Activated CD4-positive, alpha-beta T cell treated with anti-CD3 and anti-CD28 coated beads for 36 hours (primary cell): ENCODE measurements around the gene PCDHB15. TPM values are rescaled to one million over a fixed set of nuclear protein-coding genes. Genes with fewer than 3 reads are reported as not detected.
"Not testable (repeated sequence)": the region's sequence is repeated elsewhere in the genome, so short reads cannot be mapped to it uniquely, and the experiment has no call there.

Experiments used
- ATAC-seq: fragments of 200-7000 bp; cut with Tn5 transposase; one replicate; pipeline ENCODE4 v1.10.0; 2021; ENCODE audit warnings: mild to moderate bottlenecking, moderate library complexity
- CTCF ChIA-PET: fragments of 350-600 bp; sonication (Branson Sonifier 250); formaldehyde crosslinking; loops from one replicate; lab custom pipeline; 2021; ENCODE audit warnings: antibody characterized with exemption; lab: Charles Lee
- POLR2A ChIA-PET: fragments of 350-600 bp; sonication (Branson Sonifier 250); formaldehyde crosslinking; loops from one replicate; lab custom pipeline; 2021; ENCODE audit warnings: antibody characterized with exemption, inconsistent platforms; lab: Charles Lee
- DNase-seq: peaks from one replicate; pipeline ENCODE4 v3.0.0-alpha.2; 2020
- H3K27ac Mint-ChIP-seq: one replicate; pipeline ENCODE4 v1.8.0; 2021; ENCODE audit warnings: mixed read lengths
- H3K27me3 Mint-ChIP-seq: one replicate; pipeline ENCODE4 v1.8.0; 2021; ENCODE audit warnings: mixed read lengths
- H3K36me3 Mint-ChIP-seq: one replicate; pipeline ENCODE4 v1.8.0; 2021; ENCODE audit warnings: low read depth, mixed read lengths
- H3K4me1 Mint-ChIP-seq: one replicate; pipeline ENCODE4 v1.8.0; 2021; ENCODE audit warnings: mixed read lengths
- H3K4me3 Mint-ChIP-seq: one replicate; pipeline ENCODE4 v1.8.0; 2021; ENCODE audit warnings: mild to moderate bottlenecking, moderate library complexity, mixed read lengths
- H3K9me3 Mint-ChIP-seq: one replicate; pipeline ENCODE4 v1.8.0; 2021; ENCODE audit warnings: low read depth, mixed read lengths
- intact Hi-C, 2 experiments: fragments of 100-400 bp; cut with DNase I in 1 of 2; cut with micrococcal nuclease in 1 of 2; formaldehyde crosslinking; loops; one replicate each; pipeline versions ENCODE4 v1.14.2 to v1.15.1; 2022 to 2024; cut with DNase I, micrococcal nuclease
- total RNA-seq, 2 experiments: library from RNA; stranded (reverse); gene quantifications; one replicate each; pipeline ENCODE4 v1.2.3, GENCODE V29; 2021

PCDHB15 gene
- not detected for total RNA-seq

DNA sequence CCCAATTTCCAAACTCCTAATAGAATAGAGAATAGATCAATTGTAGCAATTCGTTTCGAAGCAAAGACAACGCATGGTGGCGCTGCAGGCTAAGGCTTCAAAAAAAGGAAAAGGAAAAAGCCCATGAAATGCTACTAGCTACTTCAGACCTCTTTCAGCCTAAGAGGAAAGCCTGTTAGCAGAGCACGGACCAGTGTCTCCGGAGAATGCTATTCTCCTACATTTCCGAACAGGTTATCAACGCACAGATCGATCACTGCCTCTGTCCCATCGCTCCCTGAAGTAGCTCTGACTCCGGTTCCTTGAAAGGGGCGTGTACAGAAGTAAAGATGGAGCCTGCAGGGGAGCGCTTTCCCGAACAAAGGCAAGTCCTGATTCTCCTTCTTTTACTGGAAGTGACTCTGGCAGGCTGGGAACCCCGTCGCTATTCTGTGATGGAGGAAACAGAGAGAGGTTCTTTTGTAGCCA, at the start of gene PCDHB15:
Gene PCDHB15, plus strand, starts transcription at position 146 of the 468 bp plus-strand sequence. Its CDS starts 184 bp downstream, at position 330.
- no peaks in the 10 kb centered on the region for H3K4me1 Mint-ChIP-seq
- peaks cover 59% of the 10 kb centered on the region for H3K9me3 Mint-ChIP-seq
- H3K27ac Mint-ChIP-seq = no peak within 1 kb of the TSS
- ChIA-PET POLR2A (no interaction called here), CTCF (interaction anchor here (0.7 to 2.4 kb wide), 11 partner anchors 10 to 319 kb away, joined by 3 to 10 read pairs (median 3); partner anchors contain the start of genes PCDHGA11 and PCDHGB3)
- peaks cover 29% of the 10 kb centered on the region for H3K36me3 Mint-ChIP-seq
- intact Hi-C loops = loop anchor here in 1 of 2 experiments (10.0 kb wide), 1 partner anchor 120 kb away; the partner anchor contains the start of gene PCDHGA5
- ATAC-seq (no peak), DNase-seq (peak; percentile 48)
- H3K4me3 Mint-ChIP-seq = peak within 1 kb of the TSS; percentile 17
- peaks cover 35% of the 10 kb centered on the region for H3K27me3 Mint-ChIP-seq

DNA sequence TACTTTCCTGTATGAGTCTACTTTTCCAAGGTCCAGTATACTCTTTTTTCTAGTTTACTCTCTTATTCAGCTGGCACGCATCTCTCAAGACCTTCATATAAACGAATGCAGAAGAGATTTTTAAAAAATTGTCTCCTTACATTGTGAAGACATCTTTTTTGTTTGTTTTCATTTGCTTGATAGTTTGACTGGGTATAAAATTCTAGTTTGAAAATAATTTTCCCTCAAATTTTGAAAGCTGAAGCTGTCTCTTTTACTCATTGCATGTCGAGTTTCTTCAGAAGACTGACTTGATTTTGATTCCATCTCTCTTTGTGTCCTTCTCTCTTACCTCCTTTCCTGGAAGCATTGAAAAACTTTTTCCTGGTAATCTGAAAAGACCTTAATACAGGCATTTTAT, 48.8 kb upstream of the PCDHB15 start:
- ChIA-PET POLR2A (no interaction called here), CTCF (interaction anchor here (0.7 to 2.6 kb wide), 4 partner anchors 10 to 207 kb away, joined by 3 to 10 read pairs (median 4); partner anchors contain the start of gene PCDHB9)
- Mint-ChIP-seq H3K36me3 (peaks cover 26% of the 10 kb centered on the region), H3K27me3 (peaks cover 52% of the 10 kb centered on the region), H3K9me3 (peaks cover 33% of the 10 kb centered on the region), H3K27ac (no peak overlapping the region), H3K4me1 (no peaks in the 10 kb centered on the region), H3K4me3 (no peak overlapping the region)
- ATAC-seq = no peak
- DNase-seq = no peak
- intact Hi-C loops = loop anchor here in 1 of 2 experiments (5.0 kb wide), 1 partner anchor 366 kb away; no protein-coding TSS in a partner anchor

DNA sequence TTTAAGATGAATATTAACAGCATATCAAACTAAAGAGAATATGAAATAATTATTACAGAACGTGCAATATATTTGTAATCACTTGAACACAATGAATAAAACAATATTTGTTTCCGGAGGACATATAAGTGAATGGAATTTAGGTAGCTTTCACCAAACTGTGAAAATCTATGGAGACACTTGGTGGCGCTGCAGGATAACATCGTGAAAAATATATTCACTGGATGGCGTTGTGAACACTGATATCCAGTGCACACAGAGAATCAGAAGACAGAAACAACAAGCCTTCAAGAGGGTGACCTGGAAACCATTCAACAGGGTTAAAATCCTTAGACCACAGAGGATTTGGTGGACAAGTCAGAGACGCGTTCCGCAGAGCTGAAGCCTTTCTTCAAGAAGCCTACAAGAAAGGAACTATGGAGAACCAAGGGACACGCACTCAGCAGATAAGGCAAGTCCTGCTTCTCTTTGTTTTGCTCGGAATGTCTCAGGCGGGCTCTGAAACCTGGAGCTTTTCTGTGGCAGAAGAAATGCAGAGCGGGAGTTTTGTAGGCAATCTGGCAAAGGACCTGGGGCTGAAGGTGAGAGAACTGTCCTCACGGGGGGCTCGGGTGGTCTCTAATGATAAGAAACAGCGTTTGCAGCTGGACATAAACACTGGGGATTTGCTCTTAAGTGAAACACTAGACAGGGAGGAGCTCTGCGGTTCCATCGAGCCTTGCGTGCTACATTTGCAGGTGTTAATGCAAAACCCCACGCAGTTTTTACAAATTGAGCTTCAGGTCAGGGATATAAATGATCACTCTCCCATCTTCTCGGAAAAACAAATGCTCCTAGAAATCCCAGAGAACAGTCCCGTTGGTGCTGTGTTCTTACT, 45.6 kb upstream of the PCDHB15 start, which contains the start of gene PCDHB11:
Gene PCDHB11, plus strand, starts transcription at position 269 of the 877 bp plus-strand sequence. Its CDS starts 148 bp downstream, at position 417.
- ATAC-seq (no peak), DNase-seq (peak; percentile 20)
- peaks cover 39% of the 10 kb centered on the region for H3K27me3 Mint-ChIP-seq
- intact Hi-C loops = loop anchor here in 1 of 2 experiments (5.0 kb wide), 1 partner anchor 363 kb away; no protein-coding TSS in a partner anchor
- ChIA-PET CTCF (interaction anchor here (0.7 kb wide), 1 partner anchor 94 kb away, joined by 3 read pairs; no protein-coding TSS in a partner anchor), POLR2A (no interaction called here)
- H3K4me3 Mint-ChIP-seq = no peak within 1 kb of the TSS
- peaks cover 18% of the 10 kb centered on the region for H3K36me3 Mint-ChIP-seq
- no peaks in the 10 kb centered on the region for H3K4me1 Mint-ChIP-seq
- no peak within 1 kb of the TSS for H3K27ac Mint-ChIP-seq
- H3K9me3 Mint-ChIP-seq = peaks cover 29% of the 10 kb centered on the region

DNA sequence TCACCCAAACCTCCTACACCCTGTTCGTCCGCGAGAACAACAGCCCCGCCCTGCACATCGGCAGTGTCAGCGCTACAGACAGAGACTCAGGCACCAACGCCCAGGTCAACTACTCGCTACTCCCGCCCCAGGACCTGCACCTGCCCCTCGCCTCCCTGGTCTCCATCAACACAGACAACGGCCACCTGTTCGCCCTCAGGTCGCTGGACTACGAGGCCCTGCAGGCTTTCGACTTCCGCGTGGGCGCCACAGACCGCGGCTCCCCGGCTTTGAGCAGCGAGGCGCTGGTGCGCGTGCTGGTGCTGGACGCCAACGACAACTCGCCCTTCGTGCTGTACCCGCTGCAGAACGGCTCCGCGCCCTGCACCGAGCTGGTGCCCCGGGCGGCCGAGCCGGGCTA, 44.1 kb upstream of the PCDHB15 start:
- peaks cover 25% of the 10 kb centered on the region for H3K9me3 Mint-ChIP-seq
- POLR2A ChIA-PET, DNase-seq, H3K4me1 Mint-ChIP-seq, intact Hi-C loops, H3K27ac Mint-ChIP-seq, ATAC-seq, H3K4me3 Mint-ChIP-seq: not testable (repeated sequence)
- CTCF ChIA-PET = interaction anchor here (0.8 kb wide), 1 partner anchor 21 kb away, joined by 6 read pairs; no protein-coding TSS in a partner anchor
- H3K36me3 Mint-ChIP-seq = peaks cover 17% of the 10 kb centered on the region
- H3K27me3 Mint-ChIP-seq = peaks cover 39% of the 10 kb centered on the region

DNA sequence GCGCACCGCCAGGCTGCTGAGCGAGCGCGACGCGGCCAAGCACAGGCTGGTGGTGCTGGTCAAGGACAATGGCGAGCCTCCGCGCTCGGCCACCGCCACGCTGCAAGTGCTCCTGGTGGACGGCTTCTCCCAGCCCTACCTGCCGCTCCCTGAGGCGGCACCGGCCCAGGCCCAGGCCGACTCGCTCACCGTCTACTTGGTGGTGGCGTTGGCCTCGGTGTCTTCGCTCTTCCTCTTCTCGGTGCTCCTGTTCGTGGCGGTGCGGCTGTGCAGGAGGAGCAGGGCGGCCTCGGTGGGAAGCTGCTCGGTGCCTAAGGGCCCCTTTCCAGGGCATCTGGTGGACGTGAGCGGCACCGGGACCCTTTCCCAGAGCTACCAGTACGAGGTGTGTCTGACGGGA, 43.5 kb upstream of the PCDHB15 start:
- CTCF ChIA-PET = interaction anchor here (0.7 to 1.6 kb wide), 4 partner anchors 10 to 582 kb away, joined by 4 to 6 read pairs (median 5); partner anchors contain the start of gene PCDHB10
- peaks cover 21% of the 10 kb centered on the region for H3K9me3 Mint-ChIP-seq
- intact Hi-C loops, ATAC-seq, DNase-seq, POLR2A ChIA-PET, H3K27ac Mint-ChIP-seq, H3K4me1 Mint-ChIP-seq, H3K4me3 Mint-ChIP-seq: not testable (repeated sequence)
- H3K36me3 Mint-ChIP-seq = peaks cover 14% of the 10 kb centered on the region
- H3K27me3 Mint-ChIP-seq = peaks cover 41% of the 10 kb centered on the region

DNA sequence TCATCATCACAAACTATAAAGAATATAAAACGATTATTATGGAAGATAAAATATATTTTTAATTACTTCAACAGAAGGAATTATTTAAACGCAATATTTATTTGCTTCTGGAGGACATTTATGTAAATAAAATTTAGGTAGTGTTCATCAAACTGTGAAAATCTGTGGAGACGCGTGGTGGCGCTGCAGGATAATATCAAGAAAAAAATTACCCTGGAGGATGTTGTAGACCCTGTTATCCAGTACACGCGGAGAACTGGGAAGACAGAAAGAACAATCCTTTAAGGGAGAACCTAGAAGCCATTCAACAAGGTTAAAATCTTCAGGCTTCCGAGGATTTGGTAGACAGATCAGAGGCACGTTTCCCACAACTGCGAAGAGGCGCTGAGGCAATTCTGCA, 36.7 kb upstream of the PCDHB15 start, which contains the start of gene PCDHB12:
Gene PCDHB12, plus strand, starts transcription at position 242 of the 400 bp plus-strand sequence. CDS start 189 bp downstream, outside the sequence.
- Mint-ChIP-seq H3K9me3 (peaks cover 3% of the 10 kb centered on the region), H3K4me1 (no peaks in the 10 kb centered on the region), H3K36me3 (no peaks in the 10 kb centered on the region), H3K27ac (no peak within 1 kb of the TSS), H3K4me3 (no peak within 1 kb of the TSS), H3K27me3 (peaks cover 44% of the 10 kb centered on the region)
- POLR2A ChIA-PET = no interaction called here
- intact Hi-C loops = no loop called here
- CTCF ChIA-PET = interaction anchor here (0.7 to 1.3 kb wide), 5 partner anchors 18 to 355 kb away, joined by 3 to 4 read pairs (median 3); partner anchors contain the start of gene PCDHB9
- ATAC-seq (no peak), DNase-seq (peak; percentile 24)

DNA sequence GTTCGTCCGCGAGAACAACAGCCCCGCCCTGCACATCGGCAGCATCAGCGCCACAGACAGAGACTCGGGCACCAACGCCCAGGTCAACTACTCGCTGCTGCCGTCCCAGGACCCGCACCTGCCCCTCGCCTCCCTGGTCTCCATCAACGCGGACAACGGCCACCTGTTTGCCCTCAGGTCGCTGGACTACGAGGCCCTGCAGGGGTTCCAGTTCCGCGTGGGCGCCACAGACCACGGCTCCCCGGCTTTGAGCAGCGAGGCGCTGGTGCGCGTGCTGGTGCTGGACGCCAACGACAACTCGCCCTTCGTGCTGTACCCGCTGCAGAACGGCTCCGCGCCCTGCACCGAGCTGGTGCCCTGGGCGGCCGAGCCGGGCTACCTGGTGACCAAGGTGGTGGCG, 34.9 kb upstream of the PCDHB15 start:
- DNase-seq, intact Hi-C loops, H3K4me3 Mint-ChIP-seq, ATAC-seq, H3K36me3 Mint-ChIP-seq, H3K27ac Mint-ChIP-seq, POLR2A ChIA-PET, H3K4me1 Mint-ChIP-seq: not testable (repeated sequence)
- peaks cover 12% of the 10 kb centered on the region for H3K9me3 Mint-ChIP-seq
- CTCF ChIA-PET = interaction anchor here (0.7 kb wide), 1 partner anchor 332 kb away, joined by 3 read pairs; no protein-coding TSS in a partner anchor
- H3K27me3 Mint-ChIP-seq = peaks cover 56% of the 10 kb centered on the region

DNA sequence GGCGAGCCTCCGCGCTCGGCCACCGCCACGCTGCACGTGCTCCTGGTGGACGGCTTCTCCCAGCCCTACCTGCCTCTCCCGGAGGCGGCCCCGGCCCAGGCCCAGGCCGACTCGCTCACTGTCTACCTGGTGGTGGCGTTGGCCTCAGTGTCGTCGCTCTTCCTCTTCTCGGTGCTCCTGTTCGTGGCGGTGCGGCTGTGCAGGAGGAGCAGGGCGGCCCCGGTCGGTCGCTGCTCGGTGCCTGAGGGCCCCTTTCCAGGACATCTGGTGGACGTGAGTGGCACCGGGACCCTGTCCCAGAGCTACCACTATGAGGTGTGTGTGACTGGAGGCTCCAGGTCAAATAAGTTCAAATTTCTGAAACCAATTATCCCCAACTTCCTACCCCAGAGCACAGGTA, 34.3 kb upstream of the PCDHB15 start:
- peaks cover 13% of the 10 kb centered on the region for H3K9me3 Mint-ChIP-seq
- POLR2A ChIA-PET, intact Hi-C loops, H3K36me3 Mint-ChIP-seq, H3K4me1 Mint-ChIP-seq, DNase-seq, H3K4me3 Mint-ChIP-seq, ATAC-seq, H3K27ac Mint-ChIP-seq: not testable (repeated sequence)
- peaks cover 57% of the 10 kb centered on the region for H3K27me3 Mint-ChIP-seq
- CTCF ChIA-PET = interaction anchor here (0.7 kb wide), 1 partner anchor 331 kb away, joined by 3 read pairs; no protein-coding TSS in a partner anchor

DNA sequence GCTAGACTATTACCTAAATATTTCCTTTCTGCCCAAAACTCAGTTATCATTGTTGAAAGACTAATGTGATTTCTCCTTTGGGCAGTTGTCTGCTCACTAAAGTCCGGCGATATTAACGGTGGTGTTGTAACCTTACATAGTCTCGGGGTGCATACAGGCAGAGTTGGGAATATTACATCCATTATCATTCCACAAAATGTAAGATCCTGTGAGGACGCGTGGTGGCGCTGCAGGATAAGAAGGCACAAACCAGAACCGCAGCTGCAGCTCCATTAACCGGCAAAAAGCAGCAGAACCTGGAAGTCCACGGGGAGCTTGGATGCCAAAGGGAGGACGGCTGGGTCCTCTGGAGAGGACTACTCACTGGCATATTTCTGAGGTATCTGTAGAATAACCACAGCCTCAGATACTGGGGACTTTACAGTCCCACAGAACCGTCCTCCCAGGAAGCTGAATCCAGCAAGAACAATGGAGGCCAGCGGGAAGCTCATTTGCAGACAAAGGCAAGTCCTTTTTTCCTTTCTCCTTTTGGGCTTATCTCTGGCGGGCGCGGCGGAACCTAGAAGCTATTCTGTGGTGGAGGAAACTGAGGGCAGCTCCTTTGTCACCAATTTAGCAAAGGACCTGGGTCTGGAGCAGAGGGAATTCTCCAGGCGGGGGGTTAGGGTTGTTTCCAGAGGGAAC, 31.4 kb upstream of the PCDHB15 start, which contains the start of gene PCDHB13:
Gene PCDHB13, plus strand, starts transcription at position 264 of the 684 bp plus-strand sequence. Its CDS starts 205 bp downstream, at position 469.
- H3K27ac Mint-ChIP-seq, H3K36me3 Mint-ChIP-seq, POLR2A ChIA-PET, H3K4me1 Mint-ChIP-seq, H3K4me3 Mint-ChIP-seq, ATAC-seq, intact Hi-C loops: not testable (repeated sequence)
- DNase-seq = peak; percentile 46
- CTCF ChIA-PET = interaction anchor here (0.6 to 1.2 kb wide), 6 partner anchors 9 to 364 kb away, joined by 3 to 7 read pairs (median 4); partner anchors contain the start of genes PCDHB14, PCDHB8 and PCDHGA10
- Mint-ChIP-seq H3K27me3 (peaks cover 52% of the 10 kb centered on the region), H3K9me3 (peaks cover 24% of the 10 kb centered on the region)

DNA sequence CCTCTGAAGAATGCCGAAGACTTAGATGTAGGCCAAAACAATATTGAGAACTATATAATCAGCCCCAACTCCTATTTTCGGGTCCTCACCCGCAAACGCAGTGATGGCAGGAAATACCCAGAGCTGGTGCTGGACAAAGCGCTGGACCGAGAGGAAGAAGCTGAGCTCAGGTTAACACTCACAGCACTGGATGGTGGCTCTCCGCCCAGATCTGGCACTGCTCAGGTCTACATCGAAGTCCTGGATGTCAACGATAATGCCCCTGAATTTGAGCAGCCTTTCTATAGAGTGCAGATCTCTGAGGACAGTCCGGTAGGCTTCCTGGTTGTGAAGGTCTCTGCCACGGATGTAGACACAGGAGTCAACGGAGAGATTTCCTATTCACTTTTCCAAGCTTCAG, 30.6 kb upstream of the PCDHB15 start:
- H3K27me3 Mint-ChIP-seq = peaks cover 48% of the 10 kb centered on the region
- intact Hi-C loops, CTCF ChIA-PET: not testable (repeated sequence)

More for the DNA sequence above, 30.6 kb upstream of the PCDHB15 start:
- POLR2A ChIA-PET, H3K4me3 Mint-ChIP-seq, H3K36me3 Mint-ChIP-seq, H3K27ac Mint-ChIP-seq, DNase-seq, H3K4me1 Mint-ChIP-seq, ATAC-seq: not testable (repeated sequence)
- H3K9me3 Mint-ChIP-seq = peaks cover 30% of the 10 kb centered on the region
